Trophoblast cell (in vitro differentiated cells and primary cell): ENCODE results near the gene SLC24A4.

Experiments used
- DNase-seq, 2 donors: peaks; one replicate each; pipeline ENCODE4 v3.0.0-alpha.2; 2016
- H2AFZ ChIP-seq: 2 replicates; pipeline ENCODE4 v1.6.1; 2013; ENCODE audit warnings: low read length, moderate library complexity, mild to moderate bottlenecking; ENCODE audit not compliant: insufficient read depth, poor library complexity
- H2AK5ac ChIP-seq: 2 replicates; pipeline ENCODE4 v1.6.1; 2013; ENCODE audit warnings: mild to moderate bottlenecking, low read length
- H2BK120ac ChIP-seq: 2 replicates; pipeline ENCODE4 v1.6.1; 2013; ENCODE audit warnings: low read length, mild to moderate bottlenecking, moderate library complexity; ENCODE audit not compliant: insufficient read depth, poor library complexity
- H2BK12ac ChIP-seq: 2 replicates; pipeline ENCODE4 v1.6.1; 2013; ENCODE audit warnings: mild to moderate bottlenecking, low read length, moderate library complexity
- H2BK5ac ChIP-seq: 2 replicates; pipeline ENCODE4 v1.6.1; 2013; ENCODE audit warnings: low read length, low read depth, moderate library complexity, mild to moderate bottlenecking; ENCODE audit not compliant: poor library complexity
- H3K14ac ChIP-seq: 2 replicates; pipeline ENCODE4 v1.6.1; 2013; ENCODE audit warnings: mild to moderate bottlenecking, low read length
- H3K18ac ChIP-seq: 2 replicates; pipeline ENCODE4 v1.6.1; 2013; ENCODE audit warnings: mild to moderate bottlenecking, low read length
- H3K23ac ChIP-seq: 2 replicates; pipeline ENCODE4 v1.6.1; 2013; ENCODE audit warnings: low read length
- H3K27ac ChIP-seq: 2 replicates; pipeline ENCODE4 v1.5.1; 2013; ENCODE audit warnings: low read depth, mild to moderate bottlenecking, inconsistent platforms, low read length, moderate library complexity
- H3K27me3 ChIP-seq: 2 replicates; pipeline ENCODE4 v1.6.1; 2013; ENCODE audit warnings: inconsistent platforms, mild to moderate bottlenecking, low read length, moderate library complexity; ENCODE audit not compliant: insufficient read depth
- H3K36me3 ChIP-seq, 2 experiments: 1 replicate in 1 of 2; 2 replicates in 1 of 2; pipeline ENCODE4 v1.6.1; 2013; ENCODE audit warnings: low read length in 2 of 2, mild to moderate bottlenecking in 2 of 2, moderate library complexity in 1 of 2; ENCODE audit not compliant: insufficient read depth in 2 of 2, control insufficient read depth in 1 of 2
- H3K4ac ChIP-seq: 2 replicates; pipeline ENCODE4 v1.6.1; 2013; ENCODE audit warnings: low read depth, mild to moderate bottlenecking, low read length, moderate library complexity
- H3K4me1 ChIP-seq, 2 experiments: 1 replicate in 1 of 2; 2 replicates in 1 of 2; pipeline ENCODE4 v1.6.1; 2013; ENCODE audit warnings: low read length in 2 of 2, mild to moderate bottlenecking in 2 of 2, moderate library complexity in 1 of 2; ENCODE audit not compliant: insufficient read depth in 2 of 2, control insufficient read depth in 1 of 2
- H3K4me2 ChIP-seq: 2 replicates; pipeline ENCODE4 v1.6.1; 2013; ENCODE audit warnings: inconsistent platforms, mild to moderate bottlenecking, low read length, moderate library complexity
- H3K4me3 ChIP-seq: 2 replicates; pipeline ENCODE4 v1.5.1; 2013; ENCODE audit warnings: mild to moderate bottlenecking, low read depth, low read length, inconsistent platforms
- H3K79me1 ChIP-seq: one replicate; pipeline ENCODE4 v1.6.1; 2013; ENCODE audit warnings: low read length
- H3K79me2 ChIP-seq: 2 replicates; pipeline ENCODE4 v1.6.1; 2013; ENCODE audit warnings: low read length, mild to moderate bottlenecking; ENCODE audit not compliant: control insufficient read depth, insufficient read depth, poor library complexity
- H3K9ac ChIP-seq: 2 replicates; pipeline ENCODE4 v1.6.1; 2013; ENCODE audit warnings: mild to moderate bottlenecking, low read length
- H3K9me3 ChIP-seq: 2 replicates; pipeline ENCODE4 v1.6.1; 2013; ENCODE audit warnings: low read depth, mild to moderate bottlenecking, control low read depth, inconsistent platforms, low read length; ENCODE audit not compliant: insufficient read depth
- H4K12ac ChIP-seq: 2 replicates; pipeline ENCODE4 v1.6.1; 2013; ENCODE audit warnings: low read depth, mild to moderate bottlenecking, low read length, moderate library complexity
- H4K8ac ChIP-seq: 2 replicates; pipeline ENCODE4 v1.6.1; 2013; ENCODE audit warnings: low read depth, mild to moderate bottlenecking, low read length, moderate library complexity
- H4K91ac ChIP-seq: one replicate; pipeline ENCODE4 v1.6.1; 2013; ENCODE audit warnings: low read depth, mild to moderate bottlenecking, low read length, moderate library complexity
- WGBS: extraction: QIAGEN DNeasy Blood & Tissue Kit; methylation state at CpG from one replicate; pipeline ENCODE4 v1.1.7; 2013; ENCODE audit warnings: missing lambda C conversion rate; ENCODE audit not compliant: insufficient read length, insufficient coverage; ENCODE audit errors: extremely low coverage; 5-methylcytosine and 5-hydroxymethylcytosine counted together

SLC24A4 gene

DNA sequence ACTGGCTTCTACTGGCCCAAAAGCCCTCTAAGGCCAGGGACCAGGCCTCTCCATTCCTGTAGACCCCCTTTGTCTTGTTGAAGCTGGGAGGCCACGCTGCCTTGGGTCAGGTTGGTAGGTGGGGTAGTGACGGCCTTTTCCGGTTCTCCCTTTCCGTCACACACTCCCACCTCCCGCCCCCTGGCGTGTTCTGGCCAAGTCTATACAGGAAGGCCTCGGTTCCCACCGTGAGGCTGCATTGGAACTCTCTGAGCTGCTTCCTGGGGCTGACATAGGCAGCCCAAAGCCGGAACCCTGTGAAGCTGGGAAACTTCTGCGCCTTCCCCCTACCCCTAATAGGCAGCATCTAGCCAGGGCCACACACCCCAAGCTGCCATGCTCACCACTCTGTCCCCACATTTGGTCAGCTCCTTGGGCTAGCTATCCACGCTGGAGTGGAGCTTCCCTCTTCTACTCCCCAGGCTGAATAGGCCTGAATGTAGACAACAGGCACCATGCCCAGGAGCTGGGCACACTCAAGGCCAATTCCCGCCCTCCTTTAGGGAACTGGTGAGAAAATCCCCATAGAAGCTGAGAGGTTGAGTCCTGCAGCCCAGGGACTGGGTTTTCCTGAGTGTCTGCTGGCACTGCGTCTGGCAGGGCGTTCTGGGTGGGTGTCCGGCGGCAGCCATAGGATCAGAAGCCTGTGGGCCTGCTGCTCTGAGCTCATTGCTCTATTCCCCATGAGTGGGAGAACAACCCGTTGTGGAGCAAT, 226.3 kb downstream of the SLC24A4 start:
- H3K79me1 ChIP-seq: peaks cover 6% of the 10 kb centered on the region
- H3K27me3 ChIP-seq: no peaks in the 10 kb centered on the region
- no peak overlapping the region for H2AFZ ChIP-seq
- no peak overlapping the region for H2AK5ac ChIP-seq
- no peak overlapping the region for H3K4me2 ChIP-seq
- H3K9ac ChIP-seq: no peak overlapping the region
- H3K18ac ChIP-seq: no peak overlapping the region
- WGBS: no CpG with 5 or more reads among the region's 17 CpGs
- no peak overlapping the region for H4K91ac ChIP-seq
- no peak overlapping the region for H3K4ac ChIP-seq
- no peak for DNase-seq
- no peak overlapping the region for H4K12ac ChIP-seq
- no peaks in the 10 kb centered on the region for H3K9me3 ChIP-seq
- no peak overlapping the region for H3K4me3 ChIP-seq
- peaks cover 2% of the 10 kb centered on the region for H3K79me2 ChIP-seq
- H2BK5ac ChIP-seq: no peak overlapping the region
- no peak overlapping the region for H3K27ac ChIP-seq
- H2BK12ac ChIP-seq: no peak overlapping the region
- no peak overlapping the region for H3K14ac ChIP-seq
- no peak overlapping the region for H2BK120ac ChIP-seq
- H3K4me1 ChIP-seq: peaks cover 5 to 9% of the 10 kb centered on the region in 2 experiments
- H3K36me3 ChIP-seq: no peaks in the 10 kb centered on the region
- no peak overlapping the region for H3K23ac ChIP-seq
- no peak overlapping the region for H4K8ac ChIP-seq

DNA sequence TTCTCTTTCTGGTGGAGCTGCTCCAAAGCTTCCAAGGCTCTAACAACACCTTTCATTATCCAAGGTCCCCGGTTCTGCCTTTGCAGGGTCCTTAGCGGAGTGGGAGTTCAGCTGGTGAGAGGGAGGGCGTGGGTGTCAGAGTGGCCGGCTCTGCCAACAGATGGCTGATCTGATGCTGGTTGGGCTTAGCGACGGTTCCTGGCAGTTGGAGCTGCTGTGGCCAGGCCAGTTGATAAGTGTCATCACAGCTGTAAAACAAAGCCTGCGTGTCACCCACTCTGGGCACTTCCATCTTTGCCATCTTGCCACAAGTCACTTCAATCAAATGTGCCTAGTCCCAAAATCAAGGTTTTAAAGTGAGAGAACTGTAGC, 226.9 kb downstream of the SLC24A4 start:
- Histone ChIP-seq H3K79me2 (peaks cover 2% of the 10 kb centered on the region), H3K27me3 (no peaks in the 10 kb centered on the region), H3K36me3 (no peaks in the 10 kb centered on the region), H3K4me1 (peaks cover 5 to 8% of the 10 kb centered on the region in 2 experiments), H2AFZ (no peak overlapping the region), H4K8ac (no peak overlapping the region), H3K4me2 (no peak overlapping the region), H2BK120ac (no peak overlapping the region), H3K14ac (no peak overlapping the region), H4K12ac (no peak overlapping the region), H3K9me3 (no peaks in the 10 kb centered on the region), H3K23ac (no peak overlapping the region), H3K27ac (no peak overlapping the region), H3K79me1 (peaks cover 5% of the 10 kb centered on the region), H2BK5ac (no peak overlapping the region), H3K9ac (no peak overlapping the region), H3K4me3 (no peak overlapping the region), H4K91ac (no peak overlapping the region), H3K4ac (no peak overlapping the region), H2BK12ac (no peak overlapping the region), H2AK5ac (no peak overlapping the region), H3K18ac (no peak overlapping the region)
- WGBS: no CpG with 5 or more reads among the region's 7 CpGs
- DNase-seq: no peak
